ENCODE measurements around the gene WDR33.
"Not testable (repeated sequence)": the region's sequence is repeated elsewhere in the genome, so short reads cannot be mapped to it uniquely, and the experiment has no call there.

WDR33 gene

GRCh38 chr2:127807678-127808353 lies 3.2 kb downstream of the WDR33 start:
- no peak for DNase-seq

GRCh38 chr2:127806860-127807259 lies 4.1 kb downstream of the WDR33 start:
- DNase-seq: not testable (repeated sequence)

- no peak for DNase-seq
Measured at GRCh38 chr2:127805491-127805890, 5.5 kb downstream of the WDR33 start.

GRCh38 chr2:127799926-127800325 lies 11.0 kb downstream of the WDR33 start:
- DNase-seq: no peak

GRCh38 chr2:127796389-127796788 lies 14.6 kb downstream of the WDR33 start:
- DNase-seq: no peak

DNA sequence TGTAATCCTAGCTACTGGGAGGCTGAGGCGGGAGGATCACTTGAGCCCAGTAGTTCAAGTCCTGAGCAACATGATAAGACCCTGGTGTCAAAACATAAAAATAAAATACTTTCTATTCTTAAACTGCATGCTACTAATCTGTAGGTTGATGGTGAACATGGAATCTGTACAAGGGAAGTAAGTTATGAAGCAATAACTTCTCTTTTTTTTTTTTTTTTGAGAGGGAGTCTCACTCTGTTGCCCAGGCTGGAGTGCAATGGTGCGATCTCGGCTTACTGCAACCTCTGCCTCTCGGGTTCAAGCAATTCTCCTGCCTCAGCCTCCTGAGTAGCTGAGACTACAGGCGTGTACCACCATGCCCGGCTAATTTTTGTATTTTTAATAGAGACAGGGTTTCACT lies 16.1 kb downstream of the WDR33 start:
- not testable (repeated sequence) for DNase-seq

GRCh38 chr2:127792805-127793204 lies 18.2 kb downstream of the WDR33 start:
- DNase-seq: no peak

- no peak for DNase-seq
Measured at GRCh38 chr2:127790694-127791529, 20.1 kb downstream of the WDR33 start.

GRCh38 chr2:127786048-127786809 lies 24.7 kb downstream of the WDR33 start:
- DNase-seq: no peak

DNA sequence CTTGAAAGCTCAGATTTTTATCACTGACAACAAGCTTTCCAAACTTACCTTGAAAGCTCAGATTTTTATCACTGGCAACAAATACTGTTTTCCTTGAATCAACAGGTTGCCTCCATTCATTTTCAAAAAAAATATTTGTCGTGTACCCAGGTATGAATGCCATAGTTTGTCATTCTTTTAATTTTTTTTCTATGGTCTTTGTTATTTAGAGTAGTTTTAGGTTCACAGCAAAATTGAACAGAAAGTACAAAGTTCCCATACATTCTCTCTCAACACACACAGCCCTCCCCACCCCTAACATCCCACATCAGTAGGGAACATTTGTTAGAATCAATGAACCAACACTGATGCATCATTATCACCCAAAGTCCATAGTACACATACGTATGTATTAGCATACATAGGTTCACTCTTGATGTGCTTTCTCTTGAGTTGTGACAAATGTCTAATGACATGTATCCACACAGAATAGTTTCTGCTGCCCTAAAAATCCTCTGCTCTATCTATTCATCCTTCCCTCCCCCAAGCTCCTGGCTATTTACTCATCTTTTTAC lies 25.9 kb downstream of the WDR33 start:
- no peak for DNase-seq

DNA sequence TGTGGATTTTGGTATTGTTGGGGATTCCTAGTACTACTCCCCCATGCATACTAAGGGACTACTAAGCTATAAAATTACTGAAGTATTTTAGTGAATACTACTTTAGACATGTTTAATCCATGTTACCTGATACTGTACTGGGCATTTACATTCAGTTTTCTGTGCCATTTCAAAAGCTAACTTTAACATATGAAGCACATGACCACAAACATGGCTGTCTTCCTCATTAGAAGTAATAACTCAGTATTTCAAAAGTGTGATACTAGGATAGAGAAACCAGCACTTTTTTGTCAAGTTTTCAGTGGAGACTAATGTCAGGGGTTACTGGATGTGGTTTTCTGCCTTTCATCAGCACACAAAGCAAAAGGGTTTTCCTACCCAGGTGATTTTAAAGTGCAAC lies 27.9 kb downstream of the WDR33 start:
- DNase-seq: no peak

DNA sequence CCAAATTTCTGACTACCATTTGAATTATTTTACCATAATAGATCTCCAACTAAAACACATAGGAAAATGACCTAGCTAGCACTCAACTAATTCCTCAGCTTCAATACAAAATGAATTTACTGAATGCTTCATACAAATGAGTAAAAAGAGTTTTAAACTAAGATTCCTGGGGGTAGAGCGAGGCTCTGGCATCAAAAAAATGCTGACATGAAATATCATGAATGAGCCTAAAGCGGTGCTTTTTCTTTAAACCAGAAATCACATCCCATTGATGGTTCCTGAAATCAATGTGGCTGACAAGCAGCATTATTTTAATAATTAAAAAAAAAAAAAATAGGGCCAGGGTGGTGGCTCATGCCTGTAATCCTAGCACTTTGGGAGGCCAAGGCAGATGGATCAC lies 32.1 kb downstream of the WDR33 start:
- DNase-seq: no peak

DNA sequence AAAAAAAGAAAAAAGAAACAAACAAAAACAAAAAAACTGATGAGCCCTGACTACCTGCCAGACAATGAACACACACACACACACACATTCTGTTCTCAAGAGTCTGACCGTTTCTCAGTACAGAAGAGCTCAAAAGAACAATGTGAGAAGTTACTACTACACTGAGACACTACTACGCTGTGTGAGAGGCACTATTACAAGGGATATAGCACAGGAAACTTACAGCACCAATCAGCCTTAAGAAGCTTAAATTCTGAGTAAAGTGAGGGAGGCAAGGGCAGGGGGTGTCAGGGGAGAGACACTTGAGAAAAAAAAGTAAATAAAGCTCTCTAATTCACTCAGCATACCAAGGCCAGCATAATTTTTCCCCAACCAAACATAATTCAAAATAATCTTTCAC lies 32.5 kb downstream of the WDR33 start:
- DNase-seq: no peak

- DNase-seq: no peak
Measured at GRCh38 chr2:127776122-127776780, 34.7 kb downstream of the WDR33 start.

DNA sequence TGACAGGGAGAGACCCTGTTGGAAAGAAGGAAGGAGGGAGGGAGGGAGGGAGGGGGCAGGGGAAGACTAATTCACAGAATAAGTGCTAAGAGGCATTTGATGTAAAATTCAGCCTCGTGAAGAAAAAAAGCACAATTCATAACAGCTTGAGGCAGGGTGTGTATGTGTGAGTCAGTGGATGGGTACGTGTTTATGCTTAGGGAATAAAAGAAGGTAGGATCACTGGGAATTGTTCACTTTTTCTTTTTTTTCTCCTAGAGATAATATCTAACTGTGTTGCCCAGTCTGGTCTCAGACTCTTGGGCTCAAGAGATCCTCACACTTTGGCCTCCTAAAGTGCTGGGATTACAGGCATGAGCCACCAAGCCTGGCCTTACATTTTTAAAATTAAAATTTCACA lies 39.2 kb downstream of the WDR33 start:
- DNase-seq: no peak

DNA sequence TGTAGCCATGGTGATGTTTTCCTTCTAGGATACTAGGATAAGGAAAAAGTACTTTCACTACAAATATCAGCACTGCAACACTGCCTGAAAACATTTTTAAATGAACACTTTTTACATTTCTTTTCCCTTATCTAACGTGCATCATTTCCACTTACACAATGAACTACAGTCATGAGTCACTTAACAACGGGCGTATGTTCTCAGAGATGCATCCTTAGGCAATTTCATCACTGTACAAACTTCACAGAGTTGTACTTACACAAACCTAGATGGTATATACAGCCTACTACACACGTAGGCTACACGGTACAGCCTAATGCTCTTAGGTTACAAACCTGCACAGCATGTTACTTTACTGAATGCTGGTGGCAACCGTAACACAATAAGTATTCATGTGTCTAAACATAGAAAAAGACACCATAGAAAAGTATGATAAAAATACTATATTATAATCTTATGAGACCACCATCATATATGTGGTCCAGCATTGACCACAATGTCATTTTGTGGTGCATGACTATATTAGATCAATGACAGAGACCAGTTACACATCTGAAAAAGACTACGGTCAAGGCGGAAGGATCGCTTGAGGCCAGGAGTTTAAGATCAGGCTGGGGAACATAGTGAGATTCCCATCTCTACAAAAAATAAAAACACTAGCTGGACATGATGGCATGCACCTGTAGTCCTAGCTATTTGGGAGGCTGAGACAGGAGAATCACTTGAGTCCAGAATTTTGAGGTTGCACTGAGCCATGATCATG lies 39.8 kb downstream of the WDR33 start:
- DNase-seq: no peak

DNA sequence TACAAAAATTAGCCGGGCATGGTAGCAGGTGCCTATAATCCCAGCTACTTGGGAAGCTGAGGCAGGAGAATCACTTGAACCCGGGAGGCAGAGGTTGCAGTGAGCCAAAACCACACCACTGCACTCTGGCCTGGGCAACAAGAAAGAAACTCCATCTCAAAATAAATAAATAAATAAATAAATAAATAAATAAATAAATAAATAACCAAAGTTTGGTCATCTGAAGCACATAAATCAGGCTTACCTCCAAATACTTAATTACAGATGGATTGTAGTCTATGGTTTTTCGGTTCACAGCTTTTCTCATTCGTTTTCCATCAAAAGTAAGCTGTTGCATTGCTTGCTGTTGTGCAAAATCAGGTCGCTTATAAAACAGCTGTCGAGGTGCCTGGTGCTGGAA lies 40.4 kb downstream of the WDR33 start:
- not testable (repeated sequence) for DNase-seq

- no peak for DNase-seq
Measured at GRCh38 chr2:127769587-127769986, 41.4 kb downstream of the WDR33 start.

- DNase-seq: no peak
Measured at GRCh38 chr2:127768775-127769479, 42.0 kb downstream of the WDR33 start.

DNA sequence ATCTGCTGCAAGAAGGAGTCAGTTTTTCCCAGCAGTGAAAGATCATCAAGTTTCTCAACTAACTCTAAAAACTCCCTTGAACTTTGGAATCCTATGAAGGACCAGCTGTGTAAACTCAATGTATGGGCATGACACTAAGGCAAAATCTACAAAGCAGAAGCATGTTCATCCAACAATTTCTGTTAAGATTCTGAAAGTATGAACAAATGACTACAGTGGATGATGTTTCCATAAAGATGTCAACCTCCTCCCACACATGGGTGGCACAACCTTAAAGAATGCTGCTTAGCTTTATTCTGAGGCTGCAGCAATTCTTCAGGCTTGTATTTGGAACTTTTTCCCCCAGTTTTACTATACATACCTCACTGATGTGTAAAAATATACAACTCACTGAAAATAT lies 47.2 kb downstream of the WDR33 start:
- no peak for DNase-seq

- DNase-seq: no peak
Measured at GRCh38 chr2:127762846-127763245, 48.1 kb downstream of the WDR33 start.
